HL-60 (cell line): ENCODE data around the gene DIP2C.

Experiments used
- POLR2AphosphoS5 ChIP-seq: IDR thresholded peaks from 2 replicates; pipeline ENCODE4 v1.6.1; 2012; ENCODE audit warnings: low read depth
- TF ChIP-seq, protein P1 (sequence below): IDR thresholded peaks from one replicate; pipeline ENCODE4 v1.5.1; 2011; ENCODE audit warnings: low read length, control low read depth, inconsistent platforms; ENCODE audit not compliant: insufficient read depth

DNA sequence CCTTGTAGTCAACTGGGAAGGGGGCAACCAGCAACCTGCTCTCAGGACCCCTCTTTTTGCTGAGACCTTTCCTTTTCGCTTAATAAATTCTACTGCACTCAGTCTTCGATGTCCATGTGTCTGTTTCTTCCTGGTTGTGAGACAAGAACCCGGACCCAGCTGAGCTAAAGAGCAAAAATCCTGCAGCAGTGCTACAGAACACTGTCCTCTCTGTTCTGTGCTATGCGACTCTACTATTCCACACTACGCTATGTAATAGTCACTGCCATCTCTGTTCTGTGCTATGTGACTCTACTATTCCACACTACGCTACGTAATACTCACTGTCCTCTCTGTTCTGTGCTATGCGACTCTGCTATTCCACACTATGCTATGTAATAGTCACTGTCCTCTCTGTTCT, 34.3 kb downstream of the DIP2C start:
- TF ChIP-seq, protein P1, sequence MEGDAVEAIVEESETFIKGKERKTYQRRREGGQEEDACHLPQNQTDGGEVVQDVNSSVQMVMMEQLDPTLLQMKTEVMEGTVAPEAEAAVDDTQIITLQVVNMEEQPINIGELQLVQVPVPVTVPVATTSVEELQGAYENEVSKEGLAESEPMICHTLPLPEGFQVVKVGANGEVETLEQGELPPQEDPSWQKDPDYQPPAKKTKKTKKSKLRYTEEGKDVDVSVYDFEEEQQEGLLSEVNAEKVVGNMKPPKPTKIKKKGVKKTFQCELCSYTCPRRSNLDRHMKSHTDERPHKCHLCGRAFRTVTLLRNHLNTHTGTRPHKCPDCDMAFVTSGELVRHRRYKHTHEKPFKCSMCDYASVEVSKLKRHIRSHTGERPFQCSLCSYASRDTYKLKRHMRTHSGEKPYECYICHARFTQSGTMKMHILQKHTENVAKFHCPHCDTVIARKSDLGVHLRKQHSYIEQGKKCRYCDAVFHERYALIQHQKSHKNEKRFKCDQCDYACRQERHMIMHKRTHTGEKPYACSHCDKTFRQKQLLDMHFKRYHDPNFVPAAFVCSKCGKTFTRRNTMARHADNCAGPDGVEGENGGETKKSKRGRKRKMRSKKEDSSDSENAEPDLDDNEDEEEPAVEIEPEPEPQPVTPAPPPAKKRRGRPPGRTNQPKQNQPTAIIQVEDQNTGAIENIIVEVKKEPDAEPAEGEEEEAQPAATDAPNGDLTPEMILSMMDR = no peak
- no peak for TF ChIP-seq POLR2AphosphoS5
